Stimulated activated naive CD4-positive, alpha-beta T cell (primary cell): ENCODE data around the gene KRTCAP3.
"Not testable (repeated sequence)": the region's sequence is repeated elsewhere in the genome, so short reads cannot be mapped to it uniquely, and the experiment has no call there.

Experiments used
- DNase-seq, 6 experiments: peaks; one replicate each; lab custom pipeline; 2025; lab: John Stamatoyannopoulos, UW

KRTCAP3 gene, protein sequence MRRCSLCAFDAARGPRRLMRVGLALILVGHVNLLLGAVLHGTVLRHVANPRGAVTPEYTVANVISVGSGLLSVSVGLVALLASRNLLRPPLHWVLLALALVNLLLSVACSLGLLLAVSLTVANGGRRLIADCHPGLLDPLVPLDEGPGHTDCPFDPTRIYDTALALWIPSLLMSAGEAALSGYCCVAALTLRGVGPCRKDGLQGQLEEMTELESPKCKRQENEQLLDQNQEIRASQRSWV

DNA sequence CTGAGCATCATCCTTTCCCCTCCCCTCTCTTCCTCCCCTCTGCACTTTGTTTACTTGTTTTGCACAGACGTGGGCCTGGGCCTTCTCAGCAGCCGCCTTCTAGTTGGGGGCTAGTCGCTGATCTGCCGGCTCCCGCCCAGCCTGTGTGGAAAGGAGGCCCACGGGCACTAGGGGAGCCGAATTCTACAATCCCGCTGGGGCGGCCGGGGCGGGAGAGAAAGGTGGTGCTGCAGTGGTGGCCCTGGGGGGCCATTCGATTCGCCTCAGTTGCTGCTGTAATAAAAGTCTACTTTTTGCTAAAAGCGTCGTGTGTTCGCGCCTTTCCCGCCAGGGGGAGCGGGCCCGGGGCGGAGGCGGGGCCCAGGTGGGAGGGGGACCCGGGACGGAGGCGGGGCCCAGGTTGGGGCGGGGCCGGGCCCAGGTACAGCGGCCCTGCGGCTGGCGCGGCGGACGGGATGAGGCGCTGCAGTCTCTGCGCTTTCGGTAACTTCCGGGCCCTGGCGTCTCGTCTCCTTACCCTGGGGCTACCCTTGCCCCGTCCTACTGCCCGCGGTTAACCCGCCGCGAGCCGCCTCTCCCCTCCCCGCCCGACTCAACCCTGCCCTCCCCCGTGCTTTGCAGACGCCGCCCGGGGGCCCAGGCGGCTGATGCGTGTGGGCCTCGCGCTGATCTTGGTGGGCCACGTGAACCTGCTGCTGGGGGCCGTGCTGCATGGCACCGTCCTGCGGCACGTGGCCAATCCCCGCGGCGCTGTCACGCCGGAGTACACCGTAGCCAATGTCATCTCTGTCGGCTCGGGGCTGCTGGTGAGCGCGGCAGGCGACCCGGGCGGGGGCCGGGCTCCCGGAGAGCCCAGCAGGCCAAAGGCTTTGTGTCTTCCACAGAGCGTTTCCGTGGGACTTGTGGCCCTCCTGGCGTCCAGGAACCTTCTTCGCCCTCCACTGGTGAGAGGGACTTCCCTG lies at the start of gene KRTCAP3:
Gene KRTCAP3 (plus strand): TSS at position 424 of the 962 bp plus-strand sequence. CDS start 32 bp downstream, at position 456.
- peak in 5 of 6 experiments; percentile 9 to 51 (median 33) for DNase-seq

DNA sequence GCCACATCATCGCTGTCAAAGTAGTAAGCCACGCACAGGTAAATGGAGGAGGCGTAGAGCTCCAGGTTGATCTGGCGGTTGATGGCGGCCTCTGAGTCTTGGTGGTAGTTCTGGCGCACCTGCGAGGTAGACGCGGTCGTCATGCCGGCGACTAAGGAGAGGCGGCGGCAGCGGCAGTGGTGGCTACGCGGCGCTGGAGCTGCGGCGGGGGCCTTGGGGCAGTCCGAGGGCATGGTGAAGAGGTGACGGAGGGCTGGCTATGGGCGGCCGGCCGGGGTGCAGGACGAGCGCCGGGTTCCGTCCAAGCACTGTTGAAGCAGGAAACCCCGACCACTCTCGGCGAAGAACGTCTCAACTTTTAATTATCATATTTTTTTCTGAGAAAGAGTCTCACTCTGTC lies 49.0 kb upstream of the KRTCAP3 start:
- no peak for DNase-seq

DNA sequence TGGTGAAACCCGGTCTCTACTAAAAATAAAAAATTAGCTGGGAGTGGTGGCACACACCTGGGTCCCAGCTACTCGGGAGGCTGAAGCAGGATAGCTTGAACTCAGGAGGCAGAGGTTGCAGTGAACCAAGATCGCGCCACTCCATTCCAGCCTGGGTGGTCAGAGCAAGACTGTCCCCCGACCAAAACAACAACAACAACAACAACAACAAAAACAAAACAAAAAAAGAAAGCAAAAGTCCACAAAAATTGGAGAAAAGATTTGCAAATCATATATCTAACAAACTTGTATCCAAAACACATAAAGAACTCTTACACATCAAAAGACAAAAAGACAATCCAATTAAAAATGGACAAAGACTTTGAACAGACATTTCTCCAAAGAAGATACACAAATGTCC lies 43.2 kb upstream of the KRTCAP3 start:
- no peak for DNase-seq

DNA sequence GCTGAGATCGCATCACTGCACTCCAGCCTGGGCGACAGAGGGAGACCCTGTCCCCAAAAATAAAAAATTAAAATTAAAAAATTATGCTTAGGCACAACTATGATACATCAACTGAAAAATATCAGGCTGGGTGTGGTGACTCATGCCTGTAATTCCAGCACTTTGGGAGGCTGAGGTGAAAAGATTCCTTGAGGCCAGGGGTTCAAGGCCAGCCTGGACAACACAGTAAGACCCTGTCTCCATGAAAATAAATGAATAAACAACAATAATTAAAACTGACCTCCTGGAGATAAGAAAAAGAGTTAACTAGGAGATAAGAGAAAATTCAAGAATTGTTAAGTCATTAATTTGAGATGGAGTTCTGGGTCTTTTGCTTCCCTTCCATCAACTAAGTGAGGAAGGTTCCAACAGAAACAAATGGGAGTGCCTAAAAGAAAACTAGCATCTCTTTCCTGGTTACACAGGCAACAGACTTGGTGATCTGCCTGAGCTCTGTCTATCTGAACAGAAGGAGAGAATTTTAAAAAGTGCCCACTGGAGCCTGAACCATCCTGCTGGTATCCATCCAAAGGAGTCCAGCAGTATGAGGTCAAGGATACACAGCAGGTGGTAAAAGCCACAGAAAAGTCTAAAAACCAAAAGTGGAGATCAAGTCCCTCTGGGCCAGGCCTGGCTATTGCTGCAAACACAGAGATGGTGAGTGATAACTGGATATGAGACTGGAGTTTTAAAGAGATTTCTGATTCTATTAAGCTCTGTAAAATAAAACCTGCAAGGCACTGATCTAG lies 41.6 kb upstream of the KRTCAP3 start:
- no peak for DNase-seq

DNA sequence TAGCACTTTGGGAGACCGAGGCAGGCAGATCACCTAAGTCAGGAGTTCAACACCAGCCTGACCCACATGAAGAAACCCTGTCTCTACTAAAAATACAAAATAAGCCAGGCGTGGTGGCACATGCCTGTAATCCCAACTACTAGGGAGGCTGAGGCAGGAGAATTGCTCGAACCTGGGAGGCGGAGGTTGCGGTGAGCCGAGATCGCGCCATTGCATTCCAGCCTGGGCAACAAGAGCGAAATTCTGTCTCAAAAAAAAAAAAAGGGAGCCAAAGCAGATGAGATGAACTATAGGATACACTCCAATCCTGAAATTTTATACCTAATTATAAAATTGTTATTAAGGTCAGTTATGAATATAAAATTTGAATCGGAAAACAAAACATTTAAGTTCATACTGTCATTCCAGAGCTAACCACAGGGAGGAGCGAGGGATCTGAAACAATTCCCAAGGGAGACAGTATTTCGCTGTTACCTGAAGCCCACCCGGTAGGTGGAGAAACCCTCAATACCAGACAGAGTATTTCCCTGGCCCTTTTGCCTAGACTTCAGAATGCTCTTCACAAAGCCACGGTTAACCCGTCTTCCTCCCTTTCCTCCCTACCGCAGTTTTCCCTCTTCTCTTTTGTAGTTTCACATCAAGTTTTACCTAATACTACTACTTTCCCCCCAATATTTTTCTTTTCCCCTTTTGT lies 34.2 kb upstream of the KRTCAP3 start:
- no peak for DNase-seq

DNA sequence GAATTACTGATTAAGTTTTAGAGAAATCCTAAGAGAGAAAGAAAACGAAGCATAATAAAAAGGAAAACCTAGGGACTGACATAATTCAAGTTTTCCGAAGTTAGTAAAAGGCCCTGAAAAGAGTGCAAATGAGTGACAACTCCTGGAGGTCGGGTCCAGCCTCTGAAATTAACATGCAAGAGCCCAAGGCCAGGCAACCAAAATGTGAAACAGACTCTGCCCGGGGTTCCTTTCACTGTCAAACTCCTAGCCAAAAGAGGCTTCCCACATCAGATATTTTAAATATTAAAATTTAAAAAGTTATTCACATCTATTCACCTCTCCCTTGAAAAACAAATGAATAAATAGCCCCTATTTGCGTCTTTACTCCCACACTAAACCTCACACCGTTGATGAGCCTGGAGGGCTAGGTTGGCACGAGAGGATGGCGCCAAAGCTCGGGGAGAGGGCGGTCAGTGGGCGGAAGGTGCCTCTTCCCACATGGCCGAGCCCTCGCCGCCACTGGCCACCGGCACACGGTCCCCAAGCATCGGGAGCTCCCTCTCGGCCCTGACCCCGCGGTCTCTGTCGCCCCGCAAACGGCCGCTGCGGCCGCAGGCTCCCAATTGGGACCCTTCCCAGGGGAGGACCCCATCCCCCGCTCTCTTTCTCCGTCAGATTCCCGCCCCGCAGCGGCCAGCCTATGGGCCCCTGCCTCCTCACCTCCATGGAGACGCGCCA lies 33.4 kb upstream of the KRTCAP3 start:
- peak in 1 of 6 experiments; percentile 11 for DNase-seq

DNA sequence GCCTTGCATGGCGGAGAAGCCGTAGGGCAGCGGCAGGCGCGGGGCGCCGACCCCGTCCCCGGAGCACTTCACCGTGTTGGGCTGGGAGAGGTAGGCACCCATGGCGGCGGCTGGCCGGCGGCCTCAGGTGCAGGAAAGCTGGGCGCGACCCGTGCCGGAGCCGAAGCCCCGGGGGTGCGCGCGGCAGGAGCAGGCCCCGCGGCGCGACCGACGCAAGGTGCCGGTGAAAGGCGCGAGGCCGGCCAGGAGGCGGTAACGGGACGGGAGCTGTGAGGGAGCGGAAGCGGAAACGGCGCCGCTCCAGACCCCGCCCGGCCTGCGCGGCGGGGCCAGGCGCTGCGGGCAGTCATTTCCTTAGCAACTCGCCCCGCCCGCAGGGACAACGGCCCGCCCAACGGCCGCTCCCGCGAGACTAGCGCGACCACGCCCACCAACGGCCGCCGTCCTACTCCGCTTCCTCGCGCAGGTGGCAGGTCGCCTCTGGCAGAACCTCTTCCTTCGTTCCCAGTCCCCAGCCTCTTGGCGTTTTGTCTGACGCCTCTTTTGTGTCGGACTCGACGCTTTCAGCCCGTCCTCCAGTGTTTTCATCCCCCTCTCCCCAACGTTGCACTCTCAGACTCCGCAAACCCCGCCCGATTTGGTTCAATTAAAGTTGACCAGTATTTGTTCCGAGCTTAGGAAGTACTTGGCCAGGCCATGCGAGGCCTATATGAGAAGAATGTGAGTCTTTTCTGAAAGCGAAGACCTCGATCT lies 32.7 kb upstream of the KRTCAP3 start, which contains the start of gene PPM1G:
Gene PPM1G (minus strand): TSS at position 271 of the 753 bp plus-strand sequence. CDS start 169 bp downstream, at position 102.
- DNase-seq: peak; percentile 90 to 94 (median 92)

DNA sequence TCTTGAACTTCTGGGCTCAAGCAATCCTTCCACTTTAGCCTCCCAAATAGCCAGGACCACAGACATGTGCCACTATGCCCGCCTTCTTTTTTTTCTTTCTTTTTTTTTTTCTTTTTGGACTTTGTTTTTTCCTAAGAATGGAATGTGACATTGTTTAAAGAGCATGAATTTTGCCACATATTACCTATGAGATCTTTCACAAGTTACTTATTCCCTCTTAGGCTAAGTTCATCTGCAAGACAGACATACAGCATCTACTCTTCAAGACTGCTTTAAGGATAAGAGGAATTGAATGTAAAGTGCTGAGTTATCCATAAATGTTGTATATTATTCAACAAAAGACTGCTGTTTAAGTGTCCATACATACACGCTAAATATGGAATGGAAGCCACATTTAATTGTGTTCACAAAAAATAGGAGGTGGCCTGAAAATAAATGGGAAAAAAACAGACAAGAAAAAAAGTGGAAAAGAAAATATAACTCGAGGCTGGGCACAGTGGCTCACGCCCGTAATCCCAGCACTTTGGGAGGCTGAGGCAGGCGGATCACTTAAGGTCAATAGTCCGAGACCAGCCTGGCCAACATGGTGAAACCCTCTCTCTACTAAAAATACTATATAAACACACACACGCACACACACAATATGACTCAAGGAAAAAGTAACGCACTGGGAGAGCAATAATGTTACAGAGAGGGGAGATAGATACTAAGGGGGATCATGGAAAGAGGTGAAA lies 29.6 kb upstream of the KRTCAP3 start:
- no peak for DNase-seq

DNA sequence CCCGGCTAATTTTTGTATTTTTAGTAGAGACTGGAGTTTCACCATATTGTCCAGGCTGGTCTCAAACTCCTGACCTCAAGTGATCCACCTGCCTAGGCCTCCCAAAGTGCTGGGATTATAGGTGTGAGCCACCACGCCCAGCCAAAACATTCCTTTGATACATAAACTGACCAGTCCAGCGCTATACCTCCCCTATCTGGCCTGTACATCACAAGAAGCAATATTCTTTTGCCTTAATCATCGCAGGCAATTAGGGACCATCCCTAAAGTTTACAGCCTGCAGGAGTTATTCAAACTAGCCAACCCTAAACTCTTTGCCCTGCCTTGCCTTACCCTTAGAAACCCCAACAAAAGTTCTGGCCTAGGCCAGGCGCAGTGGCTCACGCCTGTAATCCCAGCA lies 26.0 kb upstream of the KRTCAP3 start:
- DNase-seq: no peak

DNA sequence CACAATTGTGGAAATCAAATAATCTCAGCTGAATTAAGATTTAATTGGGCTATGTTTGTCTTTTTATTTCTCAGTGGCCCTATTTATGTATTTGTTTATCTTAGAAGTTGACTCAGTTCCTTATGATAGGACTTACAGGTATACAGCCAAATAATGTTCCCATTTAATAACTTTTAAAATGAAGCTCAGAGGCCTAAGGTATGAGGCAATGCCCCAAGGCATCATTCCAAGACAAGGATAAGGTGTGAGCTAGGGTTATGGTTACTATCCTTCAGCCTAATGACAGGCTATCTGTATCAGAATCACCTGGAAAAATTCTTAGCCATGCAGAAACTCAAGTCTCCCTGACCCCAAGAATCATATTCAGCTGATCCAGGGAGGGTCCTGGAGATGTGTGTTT lies 21.2 kb upstream of the KRTCAP3 start:
- no peak for DNase-seq

DNA sequence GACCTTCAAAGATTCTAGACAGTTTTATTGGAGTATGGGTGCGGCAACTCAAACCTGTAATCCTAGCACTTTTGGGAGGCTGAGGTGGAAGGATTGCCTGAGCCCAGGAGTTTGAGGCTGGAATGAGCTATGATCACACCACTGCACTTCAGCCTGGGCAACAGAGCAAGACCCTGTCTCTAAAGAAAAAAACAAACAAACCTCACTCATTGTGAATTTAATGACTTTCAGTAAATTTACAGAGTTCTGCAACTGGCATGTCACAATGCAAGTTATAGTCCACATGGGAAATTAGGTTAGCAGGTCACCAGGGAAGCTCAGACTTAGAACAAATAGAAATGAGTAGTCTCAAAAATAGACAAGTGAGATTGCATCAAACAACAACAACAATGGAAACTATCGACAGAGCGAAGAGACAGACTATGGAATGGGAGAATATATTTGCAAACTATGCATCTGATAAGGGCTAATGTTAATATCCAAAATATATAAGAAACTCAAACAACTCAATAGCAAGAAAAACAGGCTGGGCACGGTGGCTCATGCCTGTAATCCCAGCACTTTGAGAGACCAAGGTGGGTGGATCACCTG lies 20.4 kb upstream of the KRTCAP3 start:
- DNase-seq: no peak

DNA sequence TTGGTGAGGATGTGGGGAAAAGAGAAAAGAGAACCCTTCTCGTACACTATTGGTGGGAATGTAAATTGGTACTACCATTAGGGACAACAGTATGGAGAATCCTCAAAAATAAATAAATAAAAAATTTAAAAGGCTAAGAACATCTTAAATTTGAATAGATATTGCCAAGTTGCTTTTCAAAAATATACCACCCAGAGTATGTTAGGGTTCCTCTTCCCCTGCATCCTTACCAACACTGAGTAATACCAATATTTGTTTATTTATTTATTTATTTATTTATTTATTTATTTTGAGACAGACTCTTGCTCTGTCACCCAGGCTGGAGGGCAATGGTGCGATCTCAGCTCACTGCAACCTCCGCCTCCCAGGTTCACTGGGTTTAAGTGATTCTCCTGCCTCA lies 19.2 kb upstream of the KRTCAP3 start:
- no peak for DNase-seq

DNA sequence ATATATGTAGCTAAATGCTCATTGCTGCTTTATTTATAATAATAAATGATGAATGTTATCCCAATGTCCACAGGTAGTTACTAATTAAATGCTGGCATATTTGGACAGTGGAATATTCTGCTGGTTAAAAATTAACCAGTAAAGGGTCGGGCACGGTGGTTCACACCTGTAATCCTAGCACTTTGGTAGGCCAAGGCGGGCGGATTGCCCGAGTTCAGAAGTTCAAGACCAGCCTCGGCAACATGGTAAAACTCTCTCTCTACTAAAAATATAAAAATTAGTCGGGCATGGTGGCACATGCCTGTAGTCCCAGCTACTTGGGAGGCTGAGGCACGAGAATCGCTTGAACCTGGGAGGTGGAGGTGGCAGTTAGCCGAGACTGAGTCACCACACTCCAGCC lies 17.1 kb upstream of the KRTCAP3 start:
- DNase-seq: not testable (repeated sequence)

DNA sequence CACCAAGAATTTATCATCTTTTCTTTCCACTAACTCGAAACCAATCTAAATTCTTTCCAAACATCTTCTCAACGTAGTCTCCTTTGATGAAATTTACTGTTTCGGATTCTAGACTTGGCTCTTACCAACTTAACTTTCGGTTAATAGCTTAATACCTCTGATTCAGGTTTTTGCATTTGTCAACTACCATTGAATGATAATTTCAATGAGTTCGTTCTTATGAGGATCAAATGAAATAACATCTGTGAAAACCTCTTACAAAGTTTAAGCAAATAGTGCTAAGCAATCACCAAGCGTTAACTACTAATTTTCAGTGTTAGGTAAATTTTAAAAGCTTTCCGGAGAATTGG lies 14.3 kb upstream of the KRTCAP3 start:
- no peak for DNase-seq

DNA sequence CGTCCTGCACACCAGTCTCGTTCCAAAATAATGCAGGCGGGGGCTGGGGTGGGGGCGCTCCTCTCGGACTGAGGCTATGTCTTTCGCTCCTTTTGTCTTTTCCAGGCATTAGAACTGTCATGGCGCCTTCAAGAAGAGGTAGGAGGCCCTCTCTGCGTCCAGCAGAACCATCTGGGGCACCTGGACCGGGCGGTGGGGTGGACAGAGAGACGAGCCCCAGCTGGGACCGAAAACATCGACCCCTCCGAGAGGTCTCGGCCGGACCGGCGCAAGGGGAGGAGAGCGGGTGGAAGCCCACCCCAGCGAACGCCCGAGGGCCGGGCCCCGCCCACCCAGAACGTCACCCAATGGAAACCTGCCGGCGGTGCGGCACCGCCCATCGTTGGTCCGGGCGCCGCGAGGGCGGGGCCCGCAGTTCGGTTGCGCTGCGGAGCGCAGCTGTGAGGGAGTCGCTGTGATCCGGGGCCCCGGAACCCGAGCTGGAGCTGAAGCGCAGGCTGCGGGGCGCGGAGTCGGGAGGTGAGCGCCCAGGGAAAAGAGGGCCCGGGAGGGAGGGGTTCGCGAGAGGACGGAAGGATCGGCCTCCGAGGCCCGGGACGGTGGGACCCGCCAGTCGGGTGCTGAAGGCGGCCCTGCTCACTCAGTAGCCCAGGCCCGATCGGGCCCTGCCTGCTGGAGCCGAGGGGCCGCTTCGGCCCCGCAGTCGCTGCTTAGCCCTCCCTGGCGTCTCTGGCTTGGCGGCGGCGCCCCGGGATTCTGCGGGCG lies 13.8 kb upstream of the KRTCAP3 start, which contains the start of gene NRBP1:
Gene NRBP1 (plus strand): TSS at position 419 of the 765 bp plus-strand sequence. CDS start 4,643 bp downstream, outside the sequence.
- peak; percentile 79 to 90 (median 88) for DNase-seq

DNA sequence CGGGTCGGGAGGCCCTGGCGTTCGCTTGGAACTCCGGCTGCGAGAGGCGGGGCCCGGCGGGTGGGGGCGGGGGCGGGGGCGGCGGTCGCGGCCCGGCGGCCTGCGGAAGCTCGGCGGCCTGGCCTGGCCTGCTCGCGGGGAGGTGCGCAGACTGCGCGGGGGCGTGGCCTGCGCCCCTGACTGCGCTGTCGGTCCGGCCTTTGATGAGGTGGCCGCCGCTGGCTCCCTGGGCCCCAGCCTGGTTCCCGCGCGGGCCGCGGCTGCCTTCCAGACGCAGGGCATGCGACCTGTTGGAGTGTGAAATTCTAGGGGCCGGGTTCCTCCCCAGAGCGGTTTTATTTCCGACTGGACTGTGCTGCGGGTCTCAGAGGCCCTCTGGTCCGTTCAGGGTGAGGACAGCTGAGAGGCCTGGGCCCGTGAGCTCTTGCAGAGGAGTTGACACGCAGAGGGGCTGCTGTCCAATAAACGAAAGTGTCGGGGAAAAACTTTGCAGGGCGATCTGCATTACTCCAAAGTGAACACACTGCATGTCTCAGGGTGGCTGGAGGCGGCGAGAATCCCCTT lies 13.1 kb upstream of the KRTCAP3 start:
- peak in 5 of 6 experiments; percentile 38 to 75 (median 67) for DNase-seq

DNA sequence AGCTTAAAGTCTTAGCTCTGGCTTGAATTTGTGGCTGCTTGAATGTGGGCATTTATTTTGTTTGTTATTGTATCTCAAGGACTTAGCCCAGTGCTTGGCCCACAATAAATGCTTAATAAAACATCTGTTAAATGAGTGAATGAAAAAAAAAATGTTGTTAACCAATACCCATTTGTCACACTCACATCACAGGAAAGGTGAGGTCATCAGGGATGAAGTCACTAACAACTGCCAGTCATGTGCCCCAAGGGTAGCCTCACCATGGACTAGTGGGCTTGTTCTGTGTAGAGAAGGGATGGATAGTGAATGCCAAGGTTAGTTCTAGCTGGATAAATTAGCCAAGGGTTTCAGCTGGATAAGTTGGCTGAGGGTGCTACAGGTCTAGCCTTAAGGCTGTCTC lies 10.8 kb upstream of the KRTCAP3 start:
- DNase-seq: no peak

DNA sequence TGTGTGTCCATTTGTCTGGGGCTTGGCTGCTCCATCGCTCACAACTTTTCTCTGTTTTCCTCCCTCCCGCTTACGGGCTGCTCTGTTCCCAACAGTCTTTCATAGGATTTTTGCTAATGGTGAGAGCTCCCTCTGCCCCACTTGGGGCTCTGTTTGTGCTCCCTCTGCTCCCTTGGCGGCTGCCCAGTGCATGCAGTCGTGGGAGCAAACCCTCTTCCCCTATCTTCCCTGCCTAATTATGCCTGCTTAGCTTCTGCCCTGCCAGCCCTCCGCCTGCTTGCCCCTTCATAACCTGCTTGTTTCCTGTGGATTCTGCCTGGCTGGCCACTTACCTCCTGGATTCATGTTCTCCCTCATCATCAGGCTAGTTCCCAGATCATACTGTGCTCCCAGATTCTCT lies 6.6 kb upstream of the KRTCAP3 start:
- DNase-seq: no peak
